Measurements from ENCODE around the gene SLC11A1. TPM values are rescaled to one million over a fixed set of nuclear protein-coding genes. Genes with fewer than 3 reads are reported as not detected.

SLC11A1 gene
- total RNA-seq, 1 donor from 2014 or later = not detected

DNA sequence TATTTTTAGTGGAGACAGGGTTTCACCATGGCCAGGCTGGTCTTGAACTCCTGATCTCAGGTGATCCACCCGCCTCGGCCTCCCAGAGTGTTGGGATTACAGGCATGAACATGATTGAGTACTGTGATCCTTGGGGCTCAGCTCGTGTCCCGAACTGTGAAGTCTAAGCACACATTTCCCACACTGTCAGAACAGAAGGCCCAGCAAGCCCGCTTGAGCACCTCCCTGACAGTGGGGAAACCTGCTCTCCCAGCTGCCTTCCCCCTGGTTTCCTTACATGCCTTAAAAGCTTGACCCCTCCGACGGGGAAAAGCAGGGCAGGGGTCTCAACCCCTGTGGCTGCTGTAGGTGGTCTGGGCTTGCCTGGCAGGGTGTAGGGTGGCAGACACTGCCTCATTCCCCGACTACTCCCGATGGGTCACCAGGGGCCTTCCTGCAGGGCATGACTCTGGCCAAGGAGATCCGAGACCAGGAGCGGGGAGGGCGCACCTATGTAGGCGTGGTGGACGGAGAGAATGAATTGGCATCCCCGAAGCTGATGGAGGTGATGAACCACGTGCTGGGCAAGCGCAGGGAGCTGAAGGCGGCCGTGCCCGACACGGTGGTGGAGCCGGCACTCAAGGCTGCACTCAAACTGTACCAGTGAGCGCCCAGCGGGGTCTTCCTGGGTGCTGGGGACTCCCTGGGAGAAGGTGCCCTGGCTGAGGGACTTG, 46.9 kb downstream of the SLC11A1 start:
- Histone ChIP-seq H3K4me1 (ENCODE audit: insufficient read depth, low read length) (no peaks in the 10 kb centered on the region), H3K9me3 (ENCODE audit: insufficient read depth, low read depth, low read length) (no peaks in the 10 kb centered on the region), H3K27ac (ENCODE audit: low read depth, low read length) (no peak overlapping the region), H3K27me3 (ENCODE audit: insufficient read depth, low read length) (peaks cover 6% of the 10 kb centered on the region), H3K79me2 (ENCODE audit: insufficient read depth, low read length) (no peaks in the 10 kb centered on the region), H3K36me3 (ENCODE audit: insufficient read depth, low read length) (no peaks in the 10 kb centered on the region), H2AFZ (ENCODE audit: low read depth, low read length) (no peak overlapping the region), H3K4me3 (ENCODE audit: insufficient read depth, low read depth, low read length) (no peak overlapping the region), H3K4me2 (ENCODE audit: low read length) (no peak overlapping the region), H4K20me1 (ENCODE audit: insufficient read depth, low read length) (no peaks in the 10 kb centered on the region), H3K9ac (ENCODE audit: low read length) (no peak overlapping the region)
- H3K36me3 Mint-ChIP-seq (ENCODE audit: low read depth, unreplicated experiment) = no peaks in the 10 kb centered on the region
- H3K4me3 Mint-ChIP-seq (ENCODE audit: unreplicated experiment) = no peak overlapping the region
- FAIRE-seq = no peak
- no peak for DNase-seq (ENCODE audit: low read depth)
- H3K4me1 Mint-ChIP-seq (ENCODE audit: low read depth, unreplicated experiment) = no peaks in the 10 kb centered on the region
- no peak overlapping the region for H3K27ac Mint-ChIP-seq (ENCODE audit: unreplicated experiment)
- peaks cover 27% of the 10 kb centered on the region for H3K27me3 Mint-ChIP-seq (ENCODE audit: low read depth, unreplicated experiment)
- peaks cover 4% of the 10 kb centered on the region for H3K9me3 Mint-ChIP-seq (ENCODE audit: unreplicated experiment)
- TF ChIP-seq, protein P1, sequence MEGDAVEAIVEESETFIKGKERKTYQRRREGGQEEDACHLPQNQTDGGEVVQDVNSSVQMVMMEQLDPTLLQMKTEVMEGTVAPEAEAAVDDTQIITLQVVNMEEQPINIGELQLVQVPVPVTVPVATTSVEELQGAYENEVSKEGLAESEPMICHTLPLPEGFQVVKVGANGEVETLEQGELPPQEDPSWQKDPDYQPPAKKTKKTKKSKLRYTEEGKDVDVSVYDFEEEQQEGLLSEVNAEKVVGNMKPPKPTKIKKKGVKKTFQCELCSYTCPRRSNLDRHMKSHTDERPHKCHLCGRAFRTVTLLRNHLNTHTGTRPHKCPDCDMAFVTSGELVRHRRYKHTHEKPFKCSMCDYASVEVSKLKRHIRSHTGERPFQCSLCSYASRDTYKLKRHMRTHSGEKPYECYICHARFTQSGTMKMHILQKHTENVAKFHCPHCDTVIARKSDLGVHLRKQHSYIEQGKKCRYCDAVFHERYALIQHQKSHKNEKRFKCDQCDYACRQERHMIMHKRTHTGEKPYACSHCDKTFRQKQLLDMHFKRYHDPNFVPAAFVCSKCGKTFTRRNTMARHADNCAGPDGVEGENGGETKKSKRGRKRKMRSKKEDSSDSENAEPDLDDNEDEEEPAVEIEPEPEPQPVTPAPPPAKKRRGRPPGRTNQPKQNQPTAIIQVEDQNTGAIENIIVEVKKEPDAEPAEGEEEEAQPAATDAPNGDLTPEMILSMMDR (IDR thresholded peaks at IDR 0.05; ENCODE audit: insufficient read depth, low read depth, low read length) = no peak
- no peak for TF ChIP-seq EZH2 (IDR thresholded peaks at IDR 0.05; ENCODE audit: insufficient read depth, low read length)

DNA sequence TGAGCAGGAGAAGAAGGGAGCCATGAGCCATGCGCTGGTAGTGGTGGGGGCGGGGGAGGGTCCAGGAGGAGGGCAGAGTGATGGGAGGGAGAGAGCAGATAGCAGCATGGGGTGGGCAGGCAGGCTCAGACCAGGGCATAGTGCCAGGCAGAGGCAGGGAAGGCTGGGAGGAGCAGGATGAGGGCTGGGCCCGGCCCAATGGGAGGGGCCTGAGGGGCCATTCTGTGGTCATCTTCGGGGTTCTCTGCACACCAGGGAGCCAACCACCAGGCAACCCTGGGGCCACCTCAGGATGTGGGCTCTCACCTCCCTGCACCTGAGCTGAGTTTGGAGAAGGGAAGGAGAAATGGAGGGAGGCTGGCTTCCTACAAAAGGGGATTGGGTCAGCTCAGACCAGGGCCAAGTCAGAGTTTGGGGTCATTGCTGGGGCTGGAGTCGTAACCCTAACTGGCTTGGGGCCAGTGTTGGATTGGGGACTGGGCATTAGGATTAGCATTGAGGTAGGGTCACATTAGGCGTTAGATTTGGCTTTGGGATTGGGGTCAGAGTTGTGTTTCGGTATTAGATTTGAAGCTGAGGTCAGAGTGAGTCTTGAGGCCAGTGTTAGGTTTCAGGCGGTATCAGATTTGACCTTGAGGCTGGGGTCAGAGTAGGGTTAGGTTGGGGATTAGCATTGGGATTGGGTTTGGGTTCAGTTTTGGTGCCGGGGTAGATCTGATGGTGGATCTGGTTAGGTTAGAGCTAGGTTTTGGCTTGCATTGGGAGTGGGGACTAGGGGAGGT, 48.0 kb downstream of the SLC11A1 start:
- H3K27ac Mint-ChIP-seq (ENCODE audit: unreplicated experiment) = no peak overlapping the region
- no peak for FAIRE-seq

More for the DNA sequence above, 48.0 kb downstream of the SLC11A1 start:
- TF ChIP-seq, protein P1 (IDR thresholded peaks at IDR 0.05; ENCODE audit: insufficient read depth, low read depth, low read length) = no peak
- TF ChIP-seq EZH2 (IDR thresholded peaks at IDR 0.05; ENCODE audit: insufficient read depth, low read length) = no peak
- Histone ChIP-seq H3K79me2 (ENCODE audit: insufficient read depth, low read length) (no peaks in the 10 kb centered on the region), H2AFZ (ENCODE audit: low read depth, low read length) (no peak overlapping the region), H3K9ac (ENCODE audit: low read length) (no peak overlapping the region), H4K20me1 (ENCODE audit: insufficient read depth, low read length) (no peaks in the 10 kb centered on the region), H3K27ac (ENCODE audit: low read depth, low read length) (no peak overlapping the region), H3K4me3 (ENCODE audit: insufficient read depth, low read depth, low read length) (no peak overlapping the region), H3K9me3 (ENCODE audit: insufficient read depth, low read depth, low read length) (no peaks in the 10 kb centered on the region), H3K4me1 (ENCODE audit: insufficient read depth, low read length) (no peaks in the 10 kb centered on the region), H3K4me2 (ENCODE audit: low read length) (no peak overlapping the region), H3K27me3 (ENCODE audit: insufficient read depth, low read length) (peaks cover 6% of the 10 kb centered on the region), H3K36me3 (ENCODE audit: insufficient read depth, low read length) (no peaks in the 10 kb centered on the region)
- H3K4me1 Mint-ChIP-seq (ENCODE audit: low read depth, unreplicated experiment) = no peaks in the 10 kb centered on the region
- H3K27me3 Mint-ChIP-seq (ENCODE audit: low read depth, unreplicated experiment) = peaks cover 27% of the 10 kb centered on the region
- no peak overlapping the region for H3K4me3 Mint-ChIP-seq (ENCODE audit: unreplicated experiment)
- peaks cover 4% of the 10 kb centered on the region for H3K9me3 Mint-ChIP-seq (ENCODE audit: unreplicated experiment)
- no peak for DNase-seq (ENCODE audit: low read depth)
- no peaks in the 10 kb centered on the region for H3K36me3 Mint-ChIP-seq (ENCODE audit: low read depth, unreplicated experiment)

Data from astrocyte (in vitro differentiated cells and primary cell).